ENCODE results near the gene FAF1.
"Not testable (repeated sequence)": the region's sequence is repeated elsewhere in the genome, so short reads cannot be mapped to it uniquely, and the experiment has no call there.

FAF1 gene

DNA sequence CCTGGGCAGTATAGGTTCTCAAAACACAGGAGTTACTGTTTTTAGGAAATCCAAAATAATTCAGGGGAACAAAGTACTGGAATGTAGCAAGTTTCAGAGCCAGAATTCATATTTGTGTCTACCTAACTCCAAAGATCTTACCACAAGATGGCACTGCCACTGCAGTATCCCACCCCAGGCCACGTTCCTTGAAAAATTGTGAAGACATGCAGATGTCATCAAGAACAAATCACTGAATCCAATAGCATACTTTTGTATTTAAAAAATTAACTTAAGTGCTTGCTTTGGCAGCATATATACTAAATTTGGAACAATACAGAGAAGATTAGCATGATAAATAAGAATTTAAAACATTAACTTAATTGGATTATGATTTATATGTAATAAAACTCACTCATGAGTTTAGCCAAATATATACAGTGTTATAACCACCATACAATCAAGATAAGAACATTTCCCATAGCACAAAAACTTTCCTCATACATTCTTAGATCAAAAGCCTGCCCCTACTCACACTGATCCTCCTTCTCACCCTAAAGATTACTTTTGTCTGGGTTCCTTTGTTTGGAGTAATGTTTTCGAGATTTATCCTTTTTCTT is 209.9 kb downstream of the FAF1 start:
- no peak for DNase-seq

GRCh38 chr1:50747394-50747793 is 212.7 kb downstream of the FAF1 start:
- no peak for DNase-seq

DNA sequence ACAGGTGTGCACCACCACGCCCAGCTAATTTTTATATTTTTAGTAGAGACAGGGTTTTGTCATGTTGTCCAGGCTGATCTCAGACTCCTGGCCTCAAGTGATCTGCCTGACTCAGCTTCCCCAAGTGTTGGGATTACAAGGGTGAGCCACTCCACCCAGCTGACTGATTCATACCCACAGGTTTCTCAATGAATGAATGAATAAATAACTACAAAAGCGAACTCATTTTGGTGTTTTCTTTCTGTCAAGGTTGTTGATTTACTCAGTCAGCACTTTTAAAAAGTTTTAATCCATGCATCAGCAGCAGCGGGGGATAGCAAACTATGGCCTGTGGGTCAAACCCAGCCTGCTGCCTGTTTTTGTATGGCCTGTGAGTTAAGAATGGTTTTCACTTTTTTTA is 217.5 kb downstream of the FAF1 start:
- no peak for DNase-seq

GRCh38 chr1:50739125-50739524 is 220.9 kb downstream of the FAF1 start:
- no peak for DNase-seq

DNA sequence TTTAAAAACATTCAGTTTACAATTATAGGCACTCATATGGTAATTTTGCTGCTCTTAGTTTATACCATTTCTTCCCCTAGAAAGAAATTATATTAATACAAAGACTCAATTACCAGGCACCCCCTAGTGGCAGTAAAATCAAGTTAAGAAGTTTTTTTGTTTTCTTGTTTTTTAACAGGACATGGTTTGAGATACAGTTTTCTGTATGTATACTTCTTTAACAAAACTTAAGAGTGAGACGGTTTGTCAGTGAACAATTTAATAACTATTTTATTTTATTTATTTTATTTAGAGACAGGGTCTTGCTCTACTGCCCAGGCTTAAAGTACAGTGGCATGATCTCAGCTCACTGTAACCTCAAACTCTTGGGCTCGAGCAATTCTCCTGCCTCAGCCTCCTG is 224.6 kb downstream of the FAF1 start:
- DNase-seq, result no peak

DNA sequence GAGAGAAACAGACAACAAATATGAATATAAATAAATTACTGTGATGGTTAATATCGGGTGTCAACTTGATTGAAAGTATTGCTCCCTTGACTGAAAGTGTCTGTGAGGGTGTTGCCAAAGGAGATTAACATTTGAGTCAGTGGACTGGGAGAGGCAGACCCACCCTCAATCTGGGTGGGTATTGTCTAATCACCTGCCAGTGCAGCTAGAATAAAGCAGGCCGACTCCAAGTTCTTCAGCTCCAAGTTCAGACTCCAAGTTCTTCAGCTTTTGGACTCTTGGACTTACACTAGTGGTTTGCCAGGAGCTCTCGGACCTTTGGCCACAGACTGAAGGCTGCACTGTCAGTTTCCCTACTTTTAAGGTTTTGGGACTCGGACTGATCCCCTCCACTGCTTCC is 232.5 kb downstream of the FAF1 start:
- not testable (repeated sequence) for DNase-seq

DNA sequence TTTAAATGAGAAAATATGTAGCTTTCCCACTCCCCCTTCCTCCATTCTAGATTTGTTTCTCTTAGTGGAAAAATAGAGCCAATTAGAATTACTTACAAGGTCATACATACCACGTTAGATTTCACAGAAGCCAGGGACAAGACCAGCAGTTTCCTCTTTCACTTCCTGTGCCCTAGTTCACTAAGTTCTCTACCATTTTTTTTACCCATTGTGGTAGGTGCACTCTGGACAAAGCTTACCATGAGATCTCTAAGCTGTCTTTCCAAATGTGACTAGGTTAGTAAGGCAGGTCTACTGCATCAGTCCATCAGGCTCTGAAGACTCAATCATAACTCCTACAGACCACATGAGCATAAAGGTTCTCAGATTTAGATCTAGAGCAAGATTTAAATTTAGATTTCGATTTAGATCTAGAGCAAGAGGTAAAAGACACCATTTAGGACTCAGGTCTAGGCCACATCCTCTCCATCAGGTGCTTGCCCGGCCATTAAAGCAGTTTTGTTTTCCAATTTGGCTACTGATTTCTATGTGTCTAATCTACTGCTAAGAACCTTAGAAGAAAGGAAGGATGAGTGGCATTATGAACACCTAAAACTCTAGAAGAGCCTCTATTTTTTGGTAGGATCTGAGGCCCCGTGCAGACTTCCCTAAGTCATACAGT is 235.3 kb downstream of the FAF1 start:
- DNase-seq, result no peak

- DNase-seq, result no peak
Measured at GRCh38 chr1:50720457-50721053, 239.5 kb downstream of the FAF1 start.

- DNase-seq, result no peak
Measured at GRCh38 chr1:50719126-50719525, 240.9 kb downstream of the FAF1 start.

- no peak for DNase-seq
Measured at GRCh38 chr1:50717327-50717726, 242.7 kb downstream of the FAF1 start.

GRCh38 chr1:50716455-50716854 is 243.6 kb downstream of the FAF1 start:
- DNase-seq, result not testable (repeated sequence)

GRCh38 chr1:50710099-50710498 is 250.0 kb downstream of the FAF1 start:
- no peak for DNase-seq

- no peak for DNase-seq
Measured at GRCh38 chr1:50707824-50708223, 252.2 kb downstream of the FAF1 start.

- no peak for DNase-seq
Measured at GRCh38 chr1:50705699-50706098, 254.4 kb downstream of the FAF1 start.

DNA sequence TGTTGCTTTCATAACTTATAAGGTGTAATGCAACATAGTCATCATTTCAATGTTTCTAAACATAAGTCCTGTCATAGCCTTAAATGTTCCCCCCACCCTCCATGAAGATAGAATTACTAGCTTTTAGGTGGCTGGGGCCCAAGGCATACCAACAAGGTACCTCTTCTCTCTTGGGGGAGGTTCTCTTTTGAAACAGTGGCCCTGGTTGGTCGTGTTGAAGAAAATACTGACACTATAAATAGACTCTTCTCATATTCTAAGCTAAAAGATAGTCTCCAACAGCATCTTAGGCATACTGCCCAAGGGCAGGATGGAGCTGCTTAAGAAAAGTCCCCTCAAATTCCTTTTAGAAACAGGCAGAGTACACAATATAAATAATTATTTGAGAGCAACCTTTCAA is 255.0 kb downstream of the FAF1 start:
- no peak for DNase-seq

DNA sequence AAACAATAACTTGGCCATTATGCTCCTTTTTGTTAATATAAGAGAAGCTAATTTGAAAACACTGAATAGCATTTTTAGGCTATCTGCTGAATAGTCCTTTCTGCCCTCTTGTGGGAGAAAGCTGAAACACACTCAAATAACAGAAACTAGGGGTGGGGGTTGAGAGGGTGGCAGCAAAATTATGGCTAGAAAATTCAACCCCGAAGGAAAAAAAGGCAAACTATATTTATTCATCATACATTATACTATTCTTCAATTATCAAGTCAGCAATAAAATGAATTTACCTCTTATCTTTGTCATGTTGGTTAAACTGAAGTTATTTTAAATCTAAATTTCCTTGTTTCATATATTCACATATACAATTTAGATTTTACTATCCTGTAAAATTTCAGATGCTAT is 255.9 kb downstream of the FAF1 start:
- no peak for DNase-seq

DNA sequence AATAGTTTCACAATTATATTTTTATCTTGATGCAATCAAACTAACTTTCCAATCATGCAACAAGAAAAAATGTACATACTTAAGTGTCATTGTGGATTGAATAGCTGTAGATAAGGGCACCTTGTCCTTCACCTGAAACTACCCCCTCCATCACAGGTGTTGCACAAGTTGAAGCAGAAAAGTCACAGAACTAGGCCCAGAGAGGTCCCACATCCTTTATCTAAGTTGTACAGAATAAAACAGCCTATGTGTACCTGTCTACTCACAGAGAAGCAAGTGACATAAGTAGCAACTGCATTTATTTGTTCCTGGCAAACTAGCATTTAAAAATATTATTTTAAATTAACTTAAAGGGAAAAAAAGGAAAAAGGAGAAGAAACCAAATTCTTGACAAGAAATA is 256.8 kb downstream of the FAF1 start:
- DNase-seq, result no peak

DNA sequence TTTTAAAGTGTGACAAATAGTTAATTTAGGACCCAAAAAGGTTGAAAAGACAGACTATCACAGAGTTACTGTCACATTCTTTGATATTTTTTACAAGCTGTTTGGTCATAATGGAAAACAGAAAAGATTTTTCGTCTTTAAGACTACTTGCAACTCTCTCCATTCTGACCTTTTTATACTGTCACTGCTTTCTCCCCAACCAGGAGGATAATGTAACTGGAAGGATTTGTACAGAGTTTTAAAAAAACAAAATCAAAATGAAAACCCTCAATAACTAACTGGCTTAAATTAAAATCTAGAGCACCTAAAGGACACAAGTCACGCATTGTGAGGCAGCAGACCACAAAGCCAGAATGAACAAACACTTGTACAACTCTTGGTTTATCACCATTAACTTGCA is 257.7 kb downstream of the FAF1 start:
- no peak for DNase-seq

- DNase-seq, result no peak
Measured at GRCh38 chr1:50701706-50702317, 258.3 kb downstream of the FAF1 start.

DNA sequence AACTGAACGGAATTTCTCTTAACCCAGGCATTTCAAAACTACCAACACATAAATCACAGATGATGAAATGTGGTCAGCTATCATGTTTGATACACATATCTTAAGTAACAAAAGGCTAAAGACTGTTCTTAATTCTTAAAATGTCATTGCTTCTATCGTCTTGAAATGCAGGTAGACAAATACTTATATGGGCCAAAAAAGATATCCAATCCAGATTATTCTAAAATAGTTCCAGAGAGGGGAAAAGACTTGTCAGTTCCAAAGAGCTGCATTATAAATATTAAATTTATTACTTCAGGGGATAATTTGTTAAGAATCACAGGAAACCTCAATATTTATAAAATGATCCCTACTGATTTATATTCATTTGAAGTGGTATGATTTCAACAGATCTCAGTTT is 259.4 kb downstream of the FAF1 start:
- no peak for DNase-seq

DNA sequence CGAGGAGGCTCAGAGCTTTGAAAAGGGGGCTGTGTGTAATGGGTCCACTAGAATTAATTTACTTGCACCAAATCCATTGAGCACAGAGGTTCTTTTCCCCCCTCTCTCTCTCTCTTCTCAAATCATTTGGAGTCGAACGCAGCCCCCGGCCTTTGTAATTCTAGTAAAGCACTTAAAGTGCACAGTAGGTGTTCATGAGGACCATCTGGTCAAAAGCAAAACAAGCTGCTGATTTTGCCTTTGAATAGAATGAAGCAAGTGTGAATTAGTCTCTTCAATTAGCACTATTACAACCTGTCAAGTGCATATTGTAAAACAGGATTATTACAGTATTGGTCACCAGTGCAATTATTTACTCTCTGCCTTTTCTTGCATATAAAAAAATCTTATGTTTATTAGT is 259.9 kb downstream of the FAF1 start:
- no peak for DNase-seq

DNA sequence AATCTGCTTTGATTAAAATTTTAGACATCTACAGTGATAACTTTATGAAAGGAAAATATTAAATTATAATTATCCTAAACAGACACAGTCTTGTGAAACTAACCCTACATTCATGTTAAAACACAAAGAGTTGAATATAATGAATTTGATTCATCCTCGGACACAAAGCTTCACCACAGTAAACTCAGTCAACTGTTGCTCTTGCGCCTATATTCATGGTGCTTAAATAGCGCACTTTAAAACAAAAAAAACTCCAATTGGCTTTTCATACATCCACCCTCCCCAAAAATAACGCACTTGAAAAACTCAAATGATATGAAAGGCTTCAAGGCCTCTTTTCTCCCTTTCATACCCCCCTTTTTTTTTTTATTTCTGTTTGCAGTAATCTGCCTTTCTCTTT is 260.3 kb downstream of the FAF1 start:
- DNase-seq, result no peak

DNA sequence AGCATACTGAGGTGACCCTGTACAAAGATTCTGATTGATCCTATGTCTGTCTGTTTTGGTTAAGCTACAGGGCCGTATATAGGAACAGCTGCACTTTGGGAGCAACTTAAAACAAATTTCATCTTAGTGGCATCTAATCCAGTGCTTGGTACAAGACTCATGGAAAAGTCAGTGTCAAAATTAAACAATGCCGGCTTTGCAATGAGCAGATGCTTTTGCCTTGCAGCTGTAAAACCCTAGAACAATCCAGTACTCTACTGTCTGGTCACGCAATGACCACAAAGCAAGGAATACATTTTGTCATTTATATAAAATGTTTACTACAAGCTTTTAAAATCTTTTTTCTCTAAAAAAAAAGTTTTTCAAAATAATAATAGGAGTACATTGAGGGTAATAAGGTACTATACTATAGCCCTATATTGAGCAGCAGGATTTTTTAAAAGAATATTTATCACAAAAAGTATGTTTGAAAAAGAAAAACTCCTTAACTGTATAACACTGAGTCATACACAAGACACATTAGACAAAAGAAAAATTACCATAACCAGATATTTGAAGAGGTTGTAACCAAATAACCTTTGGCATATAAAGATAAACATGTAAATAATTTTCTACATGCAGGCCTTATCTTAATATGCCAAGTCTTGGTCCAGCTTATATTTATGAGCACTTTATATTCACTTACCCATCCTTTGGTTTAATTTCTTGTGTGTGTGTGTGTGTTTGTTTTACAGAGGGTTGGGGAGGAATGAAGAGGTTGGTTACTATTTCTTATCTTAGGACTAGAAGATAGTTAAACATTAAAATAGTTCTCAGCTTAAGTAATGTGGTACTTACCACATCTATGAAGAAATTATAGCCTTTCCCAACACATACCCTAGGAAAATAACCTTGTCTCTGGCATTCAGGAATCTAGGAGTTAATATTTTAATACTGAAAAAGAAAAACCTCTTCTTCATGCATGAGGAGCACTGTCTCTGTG is 262.3 kb downstream of the FAF1 start:
- no peak for DNase-seq
